HFF-Myc (cell line): ENCODE measurements around the gene OR7C1.

Experiments used
- DNase-seq: peaks from one replicate; pipeline ENCODE4 v3.0.0-alpha.2; 2011; ENCODE audit warnings: low read depth; ENCODE audit errors: extremely low read depth
- H3K4me3 ChIP-seq: replicated peaks from 2 replicates; pipeline ENCODE4 v1.5.1; 2011; ENCODE audit warnings: low read depth, mild to moderate bottlenecking, control low read depth, low read length
- CTCF ChIP-seq: IDR thresholded peaks from 2 replicates; pipeline ENCODE4 v1.5.1; 2012; ENCODE audit warnings: mild to moderate bottlenecking, low read depth, low read length, control low read depth; ENCODE audit errors: missing control alignments

OR7C1 gene

GRCh38 chr19:14758816-14759215 is 76.2 kb downstream of the OR7C1 start:
- no peak overlapping the region for H3K4me3 ChIP-seq
- no peak for TF ChIP-seq CTCF
- DNase-seq: no peak

DNA sequence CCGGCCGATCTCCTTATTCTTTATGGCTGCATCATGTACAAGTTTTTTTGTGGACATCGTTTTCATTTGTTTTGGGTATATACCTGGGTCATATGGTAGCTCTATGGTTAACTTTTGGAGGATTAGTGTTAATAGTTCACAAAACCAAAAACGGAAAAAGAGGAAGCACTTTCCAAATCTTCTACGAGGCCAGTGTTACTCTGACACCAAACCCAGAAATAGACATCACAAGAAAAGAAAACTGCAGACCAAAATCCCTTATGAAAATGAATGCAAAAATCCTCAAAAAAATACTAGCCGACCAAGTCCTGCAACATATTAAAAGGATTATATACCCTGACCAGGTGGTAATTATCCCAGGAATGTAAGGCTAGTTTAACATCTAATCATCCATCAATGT is 86.4 kb downstream of the OR7C1 start:
- TF ChIP-seq CTCF: no peak
- DNase-seq: no peak

More for the DNA sequence above, 86.4 kb downstream of the OR7C1 start:
- no peak overlapping the region for H3K4me3 ChIP-seq
